ENCODE data around the gene PDE7B. TPM values are rescaled to one million over a fixed set of nuclear protein-coding genes. Genes with fewer than 3 reads are reported as not detected.
"Not testable (repeated sequence)": the region's sequence is repeated elsewhere in the genome, so short reads cannot be mapped to it uniquely, and the experiment has no call there.

PDE7B gene
- total RNA-seq, 1 donor, result 25.3 TPM

DNA sequence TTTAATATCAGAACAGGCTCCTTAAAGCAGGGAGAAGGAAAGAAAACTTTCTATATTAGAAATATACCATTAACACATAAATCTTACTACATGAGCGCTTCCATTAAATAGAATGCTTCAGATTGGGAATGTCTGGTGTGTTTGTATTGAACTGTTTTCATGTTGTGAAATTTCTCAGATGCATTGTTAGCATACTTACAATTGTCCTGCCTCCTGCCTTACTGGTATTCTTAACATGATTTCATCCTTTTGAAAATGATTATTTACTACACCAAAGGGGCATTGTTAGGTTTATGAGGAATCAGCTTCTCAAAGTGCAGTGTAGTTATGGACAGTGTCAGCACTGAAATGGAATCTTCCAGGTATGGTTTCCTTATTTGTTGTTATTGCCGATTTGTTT, 253.1 kb downstream of the PDE7B start:
- Histone ChIP-seq H3K27ac (ENCODE audit: low read depth, low read length) (no peak overlapping the region), H3K36me3 (ENCODE audit: insufficient read depth, low read length) (peaks cover 5% of the 10 kb centered on the region), H3K27me3 (ENCODE audit: insufficient read depth, low read length) (no peaks in the 10 kb centered on the region), H4K20me1 (ENCODE audit: insufficient read depth, low read length) (no peaks in the 10 kb centered on the region), H2AFZ (ENCODE audit: low read length) (no peak overlapping the region), H3K79me2 (ENCODE audit: insufficient read depth, low read length) (peaks cover 69% of the 10 kb centered on the region), H3K4me3 (ENCODE audit: insufficient read depth, low read length) (no peak overlapping the region), H3K4me1 (ENCODE audit: insufficient read depth, low read length) (peaks cover 13% of the 10 kb centered on the region), H3K9me3 (ENCODE audit: low read depth, low read length) (no peaks in the 10 kb centered on the region), H3K4me2 (ENCODE audit: insufficient read depth, low read length) (no peak overlapping the region)
- TF ChIP-seq CTCF (IDR thresholded peaks at IDR 0.05; ENCODE audit: extremely low read depth, low read depth, low read length), result no peak
- DNase-seq (ENCODE audit: insufficient read length, low spot score, missing footprints), result no peak

- peaks cover 73% of the 10 kb centered on the region for H3K79me2 ChIP-seq (ENCODE audit: insufficient read depth, low read length)
- not testable (repeated sequence) for H3K27me3 ChIP-seq (ENCODE audit: insufficient read depth, low read length); H3K4me3 ChIP-seq (ENCODE audit: insufficient read depth, low read length); H3K4me2 ChIP-seq (ENCODE audit: insufficient read depth, low read length); H3K9me3 ChIP-seq (ENCODE audit: low read depth, low read length); H2AFZ ChIP-seq (ENCODE audit: low read length); DNase-seq (ENCODE audit: insufficient read length, low spot score, missing footprints); H3K36me3 ChIP-seq (ENCODE audit: insufficient read depth, low read length); H4K20me1 ChIP-seq (ENCODE audit: insufficient read depth, low read length); H3K27ac ChIP-seq (ENCODE audit: low read depth, low read length)
- H3K4me1 ChIP-seq (ENCODE audit: insufficient read depth, low read length), result peaks cover 13% of the 10 kb centered on the region
These were observed 254.3 kb downstream of the PDE7B start for GRCh38 chr6:136105797-136106196.

DNA sequence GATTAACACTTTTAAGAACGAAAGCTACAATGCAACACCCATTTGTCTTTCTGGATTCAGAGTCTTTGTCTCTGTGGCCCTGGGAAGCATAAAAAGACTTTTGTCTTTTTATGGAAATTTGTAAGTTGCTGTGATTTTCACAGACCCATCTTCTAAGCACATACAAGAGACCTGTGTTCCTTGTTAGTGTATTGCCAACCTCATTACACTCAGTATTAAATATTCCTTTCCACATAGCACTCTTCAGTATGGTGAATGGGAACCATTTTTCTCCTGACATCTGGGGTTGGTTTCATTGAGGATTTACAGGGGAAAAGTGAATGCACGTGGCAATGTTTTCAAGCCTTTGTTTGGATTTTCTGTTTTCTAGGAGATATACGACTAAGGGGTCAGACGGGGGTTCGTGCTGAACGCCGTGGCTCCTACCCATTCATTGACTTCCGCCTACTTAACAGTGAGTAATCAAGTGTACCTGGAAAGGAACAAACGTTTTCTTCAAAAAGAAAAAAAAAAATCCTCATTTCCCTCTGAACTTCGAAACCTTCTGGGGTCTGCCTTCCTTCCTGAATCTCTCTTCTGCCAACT, 257.0 kb downstream of the PDE7B start:
- peaks cover 18% of the 10 kb centered on the region for H3K4me1 ChIP-seq (ENCODE audit: insufficient read depth, low read length)
- no peaks in the 10 kb centered on the region for H3K27me3 ChIP-seq (ENCODE audit: insufficient read depth, low read length)
- H3K27ac ChIP-seq (ENCODE audit: low read depth, low read length), result no peak overlapping the region
- H3K4me3 ChIP-seq (ENCODE audit: insufficient read depth, low read length), result no peak overlapping the region
- peaks cover 59% of the 10 kb centered on the region for H3K79me2 ChIP-seq (ENCODE audit: insufficient read depth, low read length)
- no peak overlapping the region for H3K4me2 ChIP-seq (ENCODE audit: insufficient read depth, low read length)
- TF ChIP-seq CTCF (IDR thresholded peaks at IDR 0.05; ENCODE audit: extremely low read depth, low read depth, low read length), result no peak
- H2AFZ ChIP-seq (ENCODE audit: low read length), result no peak overlapping the region
- DNase-seq (ENCODE audit: insufficient read length, low spot score, missing footprints), result no peak
- peaks cover 14% of the 10 kb centered on the region for H3K36me3 ChIP-seq (ENCODE audit: insufficient read depth, low read length)
- no peaks in the 10 kb centered on the region for H3K9me3 ChIP-seq (ENCODE audit: low read depth, low read length)
- H4K20me1 ChIP-seq (ENCODE audit: insufficient read depth, low read length), result no peaks in the 10 kb centered on the region

DNA sequence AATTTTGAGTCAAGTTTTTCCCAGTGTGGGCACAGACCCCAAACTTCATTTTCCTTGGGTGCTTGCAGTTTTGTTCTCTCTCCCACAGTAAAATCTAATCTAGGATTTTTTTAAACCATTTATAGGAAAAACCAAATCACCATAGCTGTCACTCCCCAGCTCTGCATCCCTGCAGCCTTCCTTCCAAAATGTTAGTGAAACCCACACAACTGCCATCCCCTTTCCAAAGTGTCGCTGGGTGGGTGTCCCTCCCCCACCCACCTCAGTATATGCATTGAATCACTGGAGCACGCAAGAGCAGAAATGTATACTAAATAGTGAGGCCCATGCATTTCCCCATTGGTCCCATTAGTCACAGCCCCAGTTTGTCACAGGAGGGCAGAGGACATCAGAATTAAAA, 260.3 kb downstream of the PDE7B start:
- H3K4me2 ChIP-seq (ENCODE audit: insufficient read depth, low read length), result no peak overlapping the region
- H3K9me3 ChIP-seq (ENCODE audit: low read depth, low read length), result no peaks in the 10 kb centered on the region
- H3K27ac ChIP-seq (ENCODE audit: low read depth, low read length), result no peak overlapping the region
- TF ChIP-seq CTCF (IDR thresholded peaks at IDR 0.05; ENCODE audit: extremely low read depth, low read depth, low read length), result no peak
- H3K27me3 ChIP-seq (ENCODE audit: insufficient read depth, low read length), result no peaks in the 10 kb centered on the region
- no peak overlapping the region for H2AFZ ChIP-seq (ENCODE audit: low read length)
- H3K79me2 ChIP-seq (ENCODE audit: insufficient read depth, low read length), result peaks cover 43% of the 10 kb centered on the region
- no peak overlapping the region for H3K4me3 ChIP-seq (ENCODE audit: insufficient read depth, low read length)
- H3K4me1 ChIP-seq (ENCODE audit: insufficient read depth, low read length), result peaks cover 18% of the 10 kb centered on the region
- peaks cover 14% of the 10 kb centered on the region for H3K36me3 ChIP-seq (ENCODE audit: insufficient read depth, low read length)
- H4K20me1 ChIP-seq (ENCODE audit: insufficient read depth, low read length), result no peaks in the 10 kb centered on the region
- no peak for DNase-seq (ENCODE audit: insufficient read length, low spot score, missing footprints)

Measured in osteoblast (primary cell).